Keratinocyte (primary cell): ENCODE measurements around the gene CTXN1. TPM values are rescaled to one million over a fixed set of nuclear protein-coding genes. Genes with fewer than 3 reads are reported as not detected.

Source experiments
- DNase-seq: peaks from one replicate; pipeline ENCODE4 v3.0.0-alpha.2; 2011; ENCODE audit warnings: low read depth, missing footprints, low spot score
- FAIRE-seq: peaks from 2 replicates; lab custom pipeline; 2011; peaks lifted over from hg19 to GRCh38; lab: Jason Lieb, UNC
- H2AFZ ChIP-seq: 2 replicates; pipeline ENCODE4 v1.6.0; 2012; ENCODE audit warnings: low read length, control low read depth, inconsistent platforms; ENCODE audit not compliant: control insufficient read depth
- H3K27ac ChIP-seq: 2 replicates; pipeline ENCODE4 v1.5.1; 2011; ENCODE audit warnings: low read length; ENCODE audit not compliant: control insufficient read depth, insufficient read depth
- H3K27me3 ChIP-seq: 3 replicates; pipeline ENCODE4 v1.6.0; 2011; ENCODE audit warnings: low read length; ENCODE audit not compliant: control insufficient read depth, insufficient read depth; ENCODE audit errors: extremely low read depth
- H3K36me3 ChIP-seq, 2 experiments: 2 replicates in 1 of 2; 3 replicates in 1 of 2; pipeline ENCODE4 v1.5.1; 2011; ENCODE audit warnings: low read length in 2 of 2, mild to moderate bottlenecking in 1 of 2; ENCODE audit not compliant: control insufficient read depth in 2 of 2, insufficient read depth in 2 of 2; ENCODE audit errors: extremely low read depth in 1 of 2
- H3K4me1 ChIP-seq: 3 replicates; pipeline ENCODE4 v1.5.1; 2011; ENCODE audit warnings: low read length; ENCODE audit not compliant: control insufficient read depth, insufficient read depth; ENCODE audit errors: extremely low read depth
- H3K4me2 ChIP-seq: 3 replicates; pipeline ENCODE4 v1.6.0; 2011; ENCODE audit warnings: low read depth, low read length; ENCODE audit not compliant: control insufficient read depth, insufficient read depth; ENCODE audit errors: extremely low read depth
- H3K4me3 ChIP-seq, 3 experiments: fragments of 200-600 bp in 1 of 3; sonication (generic) in 1 of 3; 2 replicates in 2 of 3; 3 replicates in 1 of 3; pipeline ENCODE4 v1.5.1; 2011 to 2016; ENCODE audit warnings: low read length in 3 of 3, mild to moderate bottlenecking in 3 of 3, control low read depth in 2 of 3, inconsistent platforms in 1 of 3, low read depth in 1 of 3, mixed read lengths in 1 of 3, mixed run types in 1 of 3, moderate library complexity in 1 of 3; ENCODE audit not compliant: control insufficient read depth in 2 of 3, insufficient read depth in 2 of 3; ENCODE audit errors: extremely low read depth in 1 of 3
- H3K79me2 ChIP-seq: 2 replicates; pipeline ENCODE4 v1.6.0; 2012; ENCODE audit warnings: low read length; ENCODE audit not compliant: control insufficient read depth, insufficient read depth
- H3K9ac ChIP-seq: 3 replicates; pipeline ENCODE4 v1.6.0; 2011; ENCODE audit warnings: low read length; ENCODE audit not compliant: control insufficient read depth, insufficient read depth; ENCODE audit errors: extremely low read depth
- H3K9me1 ChIP-seq: 3 replicates; pipeline ENCODE4 v1.6.0; 2011; ENCODE audit warnings: low read length; ENCODE audit not compliant: control insufficient read depth, insufficient read depth; ENCODE audit errors: extremely low read depth
- H3K9me3 ChIP-seq: 2 replicates; pipeline ENCODE4 v1.5.1; 2012; ENCODE audit warnings: low read depth, low read length; ENCODE audit not compliant: control insufficient read depth
- H4K20me1 ChIP-seq: 3 replicates; pipeline ENCODE4 v1.6.0; 2011; ENCODE audit warnings: low read length; ENCODE audit not compliant: control insufficient read depth, insufficient read depth; ENCODE audit errors: extremely low read depth
- CTCF ChIP-seq, 3 experiments: IDR thresholded peaks in 1 of 3; conservative IDR thresholded peaks in 1 of 3; optimal IDR thresholded peaks in 1 of 3; 2 replicates in 2 of 3; 3 replicates in 1 of 3; pipeline versions ENCODE3 to v1.5.1; 2011; ENCODE audit warnings: low read length in 3 of 3, mild to moderate bottlenecking in 3 of 3, moderate library complexity in 2 of 3, control low read depth in 1 of 3, inconsistent platforms in 1 of 3; ENCODE audit not compliant: insufficient read depth in 2 of 3; ENCODE audit errors: extremely low read depth in 1 of 3
- EZH2 ChIP-seq: IDR thresholded peaks from one replicate; pipeline ENCODE4 v1.6.1; 2012; ENCODE audit warnings: inconsistent platforms, mild to moderate bottlenecking, low read length, moderate library complexity
- dilution Hi-C: fragments of 300-500 bp; cut with MboI; formaldehyde crosslinking; loops from one replicate; pipeline ENCODE4 v1.7.0; 2020; ENCODE audit warnings: low sequenced_read_pairs; ENCODE audit not compliant: extremely low pct_ligation_motif_present
- polyA plus RNA-seq, 5 experiments: library from polyadenylated mRNA; depleted of rRNA in 3 of 5; stranded (reverse) in 3 of 5; stranded (forward) in 1 of 5; unstranded in 1 of 5; fragments of >200 nt; gene quantifications; 1 replicate in 1 of 5; 2 replicates in 3 of 5; 3 replicates in 1 of 5; pipeline versions ENCODE4 v1.2.1 to v1.2.3, GENCODE V29; 2011 to 2012; ENCODE audit warnings: missing spikeins in 2 of 5, low read depth in 1 of 5, low replicate concordance in 1 of 5

The CTXN1 gene
- polyA plus RNA-seq, 1 donor (not counting 4 experiments of a cell fraction or from before 2014, with no cell fraction given): 0.41 TPM

DNA sequence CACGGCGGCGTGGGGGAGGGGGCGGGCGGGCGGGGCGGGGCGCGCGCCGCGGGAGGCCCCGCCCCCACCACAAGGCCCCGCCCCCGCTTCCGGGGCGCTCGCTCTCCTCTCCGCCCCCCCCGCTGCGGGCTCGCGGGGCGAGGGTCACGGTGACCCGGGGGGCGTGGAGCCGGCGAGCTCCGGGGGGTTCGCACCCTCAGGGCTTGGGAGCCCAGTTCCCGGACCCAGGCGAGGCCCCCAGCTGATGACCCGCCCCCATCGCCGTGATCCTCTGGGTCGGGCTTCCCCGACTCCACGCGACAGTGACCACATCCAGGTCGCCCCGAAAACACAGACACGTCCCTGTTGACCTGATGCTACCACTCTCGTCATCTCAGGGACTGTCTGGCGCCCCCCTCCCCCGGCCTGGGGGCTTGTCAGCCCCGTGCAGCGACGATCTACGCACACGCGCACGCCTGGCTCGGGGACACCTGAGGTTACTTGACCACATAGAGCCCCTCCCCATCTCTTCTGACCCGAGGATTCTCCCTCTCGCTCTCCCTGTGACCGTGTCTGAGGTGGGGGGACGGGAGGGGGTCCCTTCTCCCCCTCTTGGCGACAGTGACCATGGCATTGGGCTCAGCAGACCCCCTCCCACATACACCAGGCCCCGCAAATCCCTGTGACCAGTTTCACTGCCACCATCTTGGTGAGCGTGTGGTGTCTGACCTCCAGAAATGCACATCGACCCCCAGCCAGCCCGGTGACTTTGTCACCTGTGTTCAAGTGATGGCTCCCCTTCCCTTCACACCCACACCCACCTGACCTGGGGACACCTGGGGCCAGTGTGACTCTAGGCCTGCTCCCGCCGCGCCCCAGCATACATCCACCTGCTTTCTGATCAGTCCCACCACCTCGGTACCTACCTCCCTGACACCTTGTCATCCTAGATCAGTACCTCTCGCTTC, 21.6 kb downstream of the CTXN1 start:
- Histone ChIP-seq H3K9me1 (peaks cover 3% of the 10 kb centered on the region), H4K20me1 (peaks cover 5% of the 10 kb centered on the region), H3K9me3 (no peaks in the 10 kb centered on the region), H3K4me3 (peak overlapping the region; percentile 84 to 90 (median 88)), H3K36me3 (peaks cover 0 to 9% of the 10 kb centered on the region in 2 experiments), H3K4me2 (peak overlapping the region; percentile 86), H3K4me1 (peaks cover 52% of the 10 kb centered on the region), H3K27me3 (no peaks in the 10 kb centered on the region), H3K27ac (peak overlapping the region; percentile 81), H3K79me2 (peaks cover 45% of the 10 kb centered on the region), H3K9ac (peak overlapping the region; percentile 93), H2AFZ (peak overlapping the region; percentile 30)
- no peak for TF ChIP-seq EZH2
- TF ChIP-seq CTCF (optimal IDR thresholded peaks at IDR 0.05 in 1 of 3, IDR thresholded peaks at IDR 0.05 in 1 of 3, conservative IDR thresholded peaks at IDR 0.05 in 1 of 3; ENCODE audit: extremely low read depth in 1 of 3, insufficient read depth in 2 of 3, low read length in 3 of 3): no peak
- DNase-seq: no peak
- FAIRE-seq: no peak
- dilution Hi-C loops: no loop called here

GRCh38 chr19:7903244-7904073, 22.5 kb downstream of the CTXN1 start, which contains the start of gene MAP2K7:
Gene MAP2K7 (plus strand): TSS chr19:7903877. CDS start chr19:7903945, 68 bp downstream.
- DNase-seq (peak; percentile 95), FAIRE-seq (peak; percentile 89)
- peaks cover 5% of the 10 kb centered on the region for H4K20me1 ChIP-seq
- H3K27ac ChIP-seq: peak within 1 kb of the TSS; percentile 98
- H3K9me3 ChIP-seq: no peaks in the 10 kb centered on the region
- H3K4me2 ChIP-seq: peak within 1 kb of the TSS; percentile 92
- peak within 1 kb of the TSS; percentile 68 for H2AFZ ChIP-seq
- no peaks in the 10 kb centered on the region for H3K27me3 ChIP-seq
- peaks cover 52% of the 10 kb centered on the region for H3K4me1 ChIP-seq
- H3K4me3 ChIP-seq: peak within 1 kb of the TSS; percentile 84 to 94 (median 90)
- H3K9ac ChIP-seq: peak within 1 kb of the TSS; percentile 99
- peak; percentile 64 to 99 (median 69) for TF ChIP-seq CTCF (optimal IDR thresholded peaks at IDR 0.05 in 1 of 3, IDR thresholded peaks at IDR 0.05 in 1 of 3, conservative IDR thresholded peaks at IDR 0.05 in 1 of 3; ENCODE audit: extremely low read depth in 1 of 3, insufficient read depth in 2 of 3, low read length in 3 of 3)
- no peak for TF ChIP-seq EZH2
- dilution Hi-C loops: no loop called here
- peaks cover 6 to 14% of the 10 kb centered on the region in 2 experiments for H3K36me3 ChIP-seq
- H3K79me2 ChIP-seq: peaks cover 45% of the 10 kb centered on the region
- peaks cover 3% of the 10 kb centered on the region for H3K9me1 ChIP-seq
